Measurements from ENCODE around the gene FBRSL1. TPM values are rescaled to one million over a fixed set of nuclear protein-coding genes. Genes with fewer than 3 reads are reported as not detected.

Gene FBRSL1
- total RNA-seq, 1 experiment from 2014 or later: 45.3 TPM

- no peaks in the 10 kb centered on the region for H3K9me3 ChIP-seq (ENCODE audit: low read length)
- no peak for TF ChIP-seq EZH2 (IDR thresholded peaks at IDR 0.05; ENCODE audit: low read length, unreplicated experiment)
- TF ChIP-seq CTCF (conservative IDR thresholded peaks at IDR 0.05; ENCODE audit: low read depth, low read length): no peak
- TF ChIP-seq EZH2phosphoT487 (IDR thresholded peaks at IDR 0.05; ENCODE audit: borderline replicate concordance, low read length): no peak
- H3K4me3 ChIP-seq (ENCODE audit: low read length): no peak overlapping the region
- H3F3A ChIP-seq (ENCODE audit: low read length, unreplicated experiment): no peaks in the 10 kb centered on the region
- H3K4me1 ChIP-seq (ENCODE audit: insufficient read depth, low read length): no peaks in the 10 kb centered on the region
- peaks cover 4% of the 10 kb centered on the region; the same call in 1 of the 2 replicates for H3K36me3 ChIP-seq (ENCODE audit: low read depth, low read length)
- H4K20me1 ChIP-seq (ENCODE audit: low read length): peaks cover 6% of the 10 kb centered on the region; the same call in 1 of the 2 replicates
- no peak overlapping the region for H3K4me2 ChIP-seq (ENCODE audit: low read length)
- no peak for ATAC-seq
- H2AFZ ChIP-seq (ENCODE audit: low read length): no peak overlapping the region
- no peak for DNase-seq
- peaks cover 6% of the 10 kb centered on the region for H3K79me2 ChIP-seq (ENCODE audit: low read length)
- no peaks in the 10 kb centered on the region for H3K9me2 ChIP-seq (replicated peaks; ENCODE audit: low read length)
- ChIA-PET POLR2A (ENCODE audit: unreplicated experiment) (no interaction called here), CTCF (no interaction called here)
- no peak overlapping the region for H3K9ac ChIP-seq (ENCODE audit: low read length)
- no peaks in the 10 kb centered on the region for H3K27me3 ChIP-seq (ENCODE audit: low read length)
- intact Hi-C loops (cut with micrococcal nuclease): no loop called here
- H3K27ac ChIP-seq (ENCODE audit: low read length): no peak overlapping the region
- BruUV-seq (replicated peaks): no TSS peak
Measured at GRCh38 chr12:132512197-132513069, 22.5 kb downstream of the FBRSL1 start.

DNA sequence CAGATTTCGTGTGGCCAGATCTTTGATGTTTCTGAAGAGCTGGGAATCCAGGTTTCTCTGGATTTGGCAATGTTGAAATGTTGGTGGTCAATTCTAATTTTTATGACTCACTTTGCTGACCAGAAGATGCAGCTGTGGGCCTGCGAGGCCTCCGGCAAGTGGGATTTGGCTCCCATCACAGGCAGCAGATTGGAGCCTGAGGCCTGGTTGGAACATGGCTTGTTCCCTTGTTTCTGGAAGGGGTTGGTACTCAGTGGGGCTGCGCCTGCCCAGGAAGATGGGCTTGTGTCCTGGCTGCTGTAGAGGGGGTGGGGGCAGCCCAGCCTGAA, 23.1 kb downstream of the FBRSL1 start:
- no peak for DNase-seq
- H2AFZ ChIP-seq (ENCODE audit: low read length): no peak overlapping the region
- no peak overlapping the region for H3K4me2 ChIP-seq (ENCODE audit: low read length)
- H4K20me1 ChIP-seq (ENCODE audit: low read length): no peaks in the 10 kb centered on the region
- H3K27ac ChIP-seq (ENCODE audit: low read length): no peak overlapping the region
- no peak overlapping the region for H3K9ac ChIP-seq (ENCODE audit: low read length)
- TF ChIP-seq EZH2 (IDR thresholded peaks at IDR 0.05; ENCODE audit: low read length, unreplicated experiment): no peak
- TF ChIP-seq EZH2phosphoT487 (IDR thresholded peaks at IDR 0.05; ENCODE audit: borderline replicate concordance, low read length): no peak
- no peak for TF ChIP-seq CTCF (conservative IDR thresholded peaks at IDR 0.05; ENCODE audit: low read depth, low read length)
- no peaks in the 10 kb centered on the region for H3K9me2 ChIP-seq (replicated peaks; ENCODE audit: low read length)
- no peaks in the 10 kb centered on the region for H3K4me1 ChIP-seq (ENCODE audit: insufficient read depth, low read length)
- no peak for ATAC-seq
- no peaks in the 10 kb centered on the region for H3K9me3 ChIP-seq (ENCODE audit: low read length)
- no peaks in the 10 kb centered on the region for H3K79me2 ChIP-seq (ENCODE audit: low read length)
- H3K36me3 ChIP-seq (ENCODE audit: low read depth, low read length): peaks cover 5% of the 10 kb centered on the region; the same call in 1 of the 2 replicates
- H3K27me3 ChIP-seq (ENCODE audit: low read length): no peaks in the 10 kb centered on the region
- no peaks in the 10 kb centered on the region for H3F3A ChIP-seq (ENCODE audit: low read length, unreplicated experiment)
- CTCF ChIA-PET: no interaction called here
- no TSS peak for BruUV-seq (replicated peaks)
- intact Hi-C loops (cut with micrococcal nuclease): no loop called here
- POLR2A ChIA-PET (ENCODE audit: unreplicated experiment): no interaction called here
- H3K4me3 ChIP-seq (ENCODE audit: low read length): no peak overlapping the region

GRCh38 chr12:132513458-132514135, 23.6 kb downstream of the FBRSL1 start:
- POLR2A ChIA-PET (ENCODE audit: unreplicated experiment): no interaction called here
- CTCF ChIA-PET: no interaction called here
- peaks cover 11% of the 10 kb centered on the region for H3K36me3 ChIP-seq (ENCODE audit: low read depth, low read length)
- H3K9me3 ChIP-seq (ENCODE audit: low read length): no peaks in the 10 kb centered on the region
- intact Hi-C loops (cut with micrococcal nuclease): no loop called here
- no peak overlapping the region for H3K4me3 ChIP-seq (ENCODE audit: low read length)
- no peaks in the 10 kb centered on the region for H3F3A ChIP-seq (ENCODE audit: low read length, unreplicated experiment)
- no peak overlapping the region for H2AFZ ChIP-seq (ENCODE audit: low read length)
- no peak overlapping the region for H3K27ac ChIP-seq (ENCODE audit: low read length)
- no peaks in the 10 kb centered on the region for H3K4me1 ChIP-seq (ENCODE audit: insufficient read depth, low read length)
- H4K20me1 ChIP-seq (ENCODE audit: low read length): no peaks in the 10 kb centered on the region
- H3K27me3 ChIP-seq (ENCODE audit: low read length): no peaks in the 10 kb centered on the region
- no peak overlapping the region for H3K4me2 ChIP-seq (ENCODE audit: low read length)
- no peaks in the 10 kb centered on the region for H3K79me2 ChIP-seq (ENCODE audit: low read length)
- H3K9ac ChIP-seq (ENCODE audit: low read length): no peak overlapping the region
- no peaks in the 10 kb centered on the region for H3K9me2 ChIP-seq (replicated peaks; ENCODE audit: low read length)
- TF ChIP-seq CTCF (conservative IDR thresholded peaks at IDR 0.05; ENCODE audit: low read depth, low read length) (no peak), EZH2phosphoT487 (IDR thresholded peaks at IDR 0.05; ENCODE audit: borderline replicate concordance, low read length) (no peak), EZH2 (IDR thresholded peaks at IDR 0.05; ENCODE audit: low read length, unreplicated experiment) (no peak)
- BruUV-seq (replicated peaks): no TSS peak
- ATAC-seq (no peak), DNase-seq (no peak)

Data from PC-3 (cell line).